ENCODE data around the gene TOM1L2.

DNA sequence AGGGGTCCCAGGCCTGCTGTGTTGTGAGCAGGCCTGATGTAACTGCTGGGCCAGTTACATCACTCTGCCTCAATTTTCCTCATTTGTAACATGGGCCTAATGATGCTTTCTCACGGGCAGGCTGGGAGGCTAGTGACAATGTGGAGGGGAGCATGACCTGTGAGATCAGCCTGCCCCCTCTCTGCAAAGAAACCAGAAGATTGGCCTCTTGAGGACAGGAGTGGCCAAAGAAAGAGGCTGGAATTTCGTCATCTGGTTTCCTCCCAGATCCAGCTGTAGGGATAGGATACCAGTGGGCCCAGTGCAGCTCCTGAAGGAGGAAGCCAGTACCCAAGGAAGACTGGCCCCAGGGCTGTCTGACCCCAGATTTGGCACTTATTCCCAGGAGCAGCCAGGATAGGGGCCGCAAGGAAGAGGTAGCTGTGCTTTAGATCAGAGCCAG, 134.8 kb downstream of the TOM1L2 start:
- TF ChIP-seq POLR2AphosphoS5 (IDR thresholded peaks at IDR 0.05) (no peak), SMC3 (conservative IDR thresholded peaks at IDR 0.05; ENCODE audit: poor library complexity) (no peak), RAD21 (conservative IDR thresholded peaks at IDR 0.05) (no peak)
- TF ChIP-seq, protein P1, sequence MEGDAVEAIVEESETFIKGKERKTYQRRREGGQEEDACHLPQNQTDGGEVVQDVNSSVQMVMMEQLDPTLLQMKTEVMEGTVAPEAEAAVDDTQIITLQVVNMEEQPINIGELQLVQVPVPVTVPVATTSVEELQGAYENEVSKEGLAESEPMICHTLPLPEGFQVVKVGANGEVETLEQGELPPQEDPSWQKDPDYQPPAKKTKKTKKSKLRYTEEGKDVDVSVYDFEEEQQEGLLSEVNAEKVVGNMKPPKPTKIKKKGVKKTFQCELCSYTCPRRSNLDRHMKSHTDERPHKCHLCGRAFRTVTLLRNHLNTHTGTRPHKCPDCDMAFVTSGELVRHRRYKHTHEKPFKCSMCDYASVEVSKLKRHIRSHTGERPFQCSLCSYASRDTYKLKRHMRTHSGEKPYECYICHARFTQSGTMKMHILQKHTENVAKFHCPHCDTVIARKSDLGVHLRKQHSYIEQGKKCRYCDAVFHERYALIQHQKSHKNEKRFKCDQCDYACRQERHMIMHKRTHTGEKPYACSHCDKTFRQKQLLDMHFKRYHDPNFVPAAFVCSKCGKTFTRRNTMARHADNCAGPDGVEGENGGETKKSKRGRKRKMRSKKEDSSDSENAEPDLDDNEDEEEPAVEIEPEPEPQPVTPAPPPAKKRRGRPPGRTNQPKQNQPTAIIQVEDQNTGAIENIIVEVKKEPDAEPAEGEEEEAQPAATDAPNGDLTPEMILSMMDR (IDR thresholded peaks at IDR 0.05; ENCODE audit: poor library complexity, severe bottlenecking): no peak
- TF ChIP-seq, protein P2, sequence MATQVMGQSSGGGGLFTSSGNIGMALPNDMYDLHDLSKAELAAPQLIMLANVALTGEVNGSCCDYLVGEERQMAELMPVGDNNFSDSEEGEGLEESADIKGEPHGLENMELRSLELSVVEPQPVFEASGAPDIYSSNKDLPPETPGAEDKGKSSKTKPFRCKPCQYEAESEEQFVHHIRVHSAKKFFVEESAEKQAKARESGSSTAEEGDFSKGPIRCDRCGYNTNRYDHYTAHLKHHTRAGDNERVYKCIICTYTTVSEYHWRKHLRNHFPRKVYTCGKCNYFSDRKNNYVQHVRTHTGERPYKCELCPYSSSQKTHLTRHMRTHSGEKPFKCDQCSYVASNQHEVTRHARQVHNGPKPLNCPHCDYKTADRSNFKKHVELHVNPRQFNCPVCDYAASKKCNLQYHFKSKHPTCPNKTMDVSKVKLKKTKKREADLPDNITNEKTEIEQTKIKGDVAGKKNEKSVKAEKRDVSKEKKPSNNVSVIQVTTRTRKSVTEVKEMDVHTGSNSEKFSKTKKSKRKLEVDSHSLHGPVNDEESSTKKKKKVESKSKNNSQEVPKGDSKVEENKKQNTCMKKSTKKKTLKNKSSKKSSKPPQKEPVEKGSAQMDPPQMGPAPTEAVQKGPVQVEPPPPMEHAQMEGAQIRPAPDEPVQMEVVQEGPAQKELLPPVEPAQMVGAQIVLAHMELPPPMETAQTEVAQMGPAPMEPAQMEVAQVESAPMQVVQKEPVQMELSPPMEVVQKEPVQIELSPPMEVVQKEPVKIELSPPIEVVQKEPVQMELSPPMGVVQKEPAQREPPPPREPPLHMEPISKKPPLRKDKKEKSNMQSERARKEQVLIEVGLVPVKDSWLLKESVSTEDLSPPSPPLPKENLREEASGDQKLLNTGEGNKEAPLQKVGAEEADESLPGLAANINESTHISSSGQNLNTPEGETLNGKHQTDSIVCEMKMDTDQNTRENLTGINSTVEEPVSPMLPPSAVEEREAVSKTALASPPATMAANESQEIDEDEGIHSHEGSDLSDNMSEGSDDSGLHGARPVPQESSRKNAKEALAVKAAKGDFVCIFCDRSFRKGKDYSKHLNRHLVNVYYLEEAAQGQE (IDR thresholded peaks at IDR 0.05; ENCODE audit: borderline replicate concordance): no peak

Measured in neural cell (in vitro differentiated cells).